Peyer's patch (tissue), 4 donors: Measurements from ENCODE around the gene ELOVL6.

Experiments
- POLR2A ChIP-seq, 2 donors: fragments of 450-650 bp; IDR thresholded peaks; one replicate each; pipeline ENCODE4 v1.5.1; 2017; ENCODE audit warnings: antibody characterized with exemption in 2 of 2, mild to moderate bottlenecking in 2 of 2, moderate library complexity in 2 of 2
- TF ChIP-seq, protein P1 (sequence below), 6 experiments: fragments of 450-650 bp in 4 of 6; fragments of 200-600 bp in 2 of 6; sonication (generic) in 1 of 6; IDR thresholded peaks; one replicate each; pipeline ENCODE4 v1.5.1; 2017 to 2019; ENCODE audit warnings: antibody characterized with exemption in 6 of 6, mild to moderate bottlenecking in 3 of 6, moderate library complexity in 1 of 6

- TF ChIP-seq, protein P1, sequence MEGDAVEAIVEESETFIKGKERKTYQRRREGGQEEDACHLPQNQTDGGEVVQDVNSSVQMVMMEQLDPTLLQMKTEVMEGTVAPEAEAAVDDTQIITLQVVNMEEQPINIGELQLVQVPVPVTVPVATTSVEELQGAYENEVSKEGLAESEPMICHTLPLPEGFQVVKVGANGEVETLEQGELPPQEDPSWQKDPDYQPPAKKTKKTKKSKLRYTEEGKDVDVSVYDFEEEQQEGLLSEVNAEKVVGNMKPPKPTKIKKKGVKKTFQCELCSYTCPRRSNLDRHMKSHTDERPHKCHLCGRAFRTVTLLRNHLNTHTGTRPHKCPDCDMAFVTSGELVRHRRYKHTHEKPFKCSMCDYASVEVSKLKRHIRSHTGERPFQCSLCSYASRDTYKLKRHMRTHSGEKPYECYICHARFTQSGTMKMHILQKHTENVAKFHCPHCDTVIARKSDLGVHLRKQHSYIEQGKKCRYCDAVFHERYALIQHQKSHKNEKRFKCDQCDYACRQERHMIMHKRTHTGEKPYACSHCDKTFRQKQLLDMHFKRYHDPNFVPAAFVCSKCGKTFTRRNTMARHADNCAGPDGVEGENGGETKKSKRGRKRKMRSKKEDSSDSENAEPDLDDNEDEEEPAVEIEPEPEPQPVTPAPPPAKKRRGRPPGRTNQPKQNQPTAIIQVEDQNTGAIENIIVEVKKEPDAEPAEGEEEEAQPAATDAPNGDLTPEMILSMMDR (IDR thresholded peaks at IDR 0.05): no peak
- TF ChIP-seq POLR2A (IDR thresholded peaks at IDR 0.05): no peak
These were observed 177.6 kb downstream of the ELOVL6 start for GRCh38 chr4:110020646-110021443.
